ENCODE results near the gene CCDC121. TPM values are rescaled to one million over a fixed set of nuclear protein-coding genes. Genes with fewer than 3 reads are reported as not detected.

The CCDC121 gene
- total and polyA plus RNA-seq, 9 of the 15 experiments (the other 6 are each of a cell fraction or from before 2014, with no cell fraction given): 2.2 to 4.7 (median 4.1) TPM

DNA sequence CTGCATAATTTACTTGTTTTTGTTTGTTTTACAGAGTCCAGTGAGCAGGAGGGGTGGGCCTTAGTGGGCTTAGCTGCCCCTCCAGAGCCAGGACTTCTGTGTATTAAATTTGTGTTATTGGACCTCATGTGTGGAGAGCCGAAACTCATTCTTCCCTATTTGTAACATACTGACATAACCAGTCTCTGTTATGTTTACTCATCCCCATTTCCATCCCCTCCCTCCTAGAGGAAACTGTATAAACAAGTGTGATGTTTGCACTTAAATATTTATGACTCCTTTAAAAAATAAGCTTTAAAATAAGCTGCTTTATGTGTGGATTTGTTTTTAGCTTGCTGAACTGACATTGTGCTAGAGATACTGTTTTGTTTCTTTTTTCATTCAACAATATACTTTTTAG is 32.2 kb downstream of the CCDC121 start:
- no peak overlapping the region for H3K4me2 ChIP-seq (ENCODE audit: insufficient read depth, low read length)
- H3K4me1 ChIP-seq (replicated peaks in 1 of 2; ENCODE audit: control insufficient read depth in 2 of 2, insufficient read depth in 2 of 2, low read length in 2 of 2): no peaks in the 10 kb centered on the region
- WGBS (ENCODE audit: insufficient coverage, low coverage, missing lambda C conversion rate): 77% methylated on average over 1 of the region's 1 CpG
- BruUV-seq (replicated peaks): no TSS peak
- 0 out of 2 replicates have a peak, but pooled peaks cover 2% of the 10 kb centered on the region for H3K9me3 ChIP-seq (replicated peaks; ENCODE audit: control insufficient read depth, insufficient read depth, low read depth, low read length)
- no peaks in the 10 kb centered on the region for H3K9me1 ChIP-seq (ENCODE audit: control insufficient read depth, insufficient read depth, low read length)
- H3K27ac ChIP-seq (ENCODE audit: extremely low read depth, low read depth, low read length): no peak overlapping the region
- intact Hi-C loops (cut with micrococcal nuclease): no loop called here
- no peak overlapping the region for H3K9ac ChIP-seq (ENCODE audit: insufficient read depth in 1 of 2, low read depth in 2 of 2, low read length in 2 of 2)
- no peak for ATAC-seq
- H3K4me3 ChIP-seq: no peak overlapping the region
- CTCF ChIA-PET (ENCODE audit: low intra/inter-chr PET ratio): no interaction called here
- in situ Hi-C loops (cut with MboI): no loop called here
- DNase-seq (ENCODE audit: extremely low read depth in 1 of 4, low spot score in 3 of 4): no peak
- no peaks in the 10 kb centered on the region for H3K27me3 ChIP-seq (ENCODE audit: control insufficient read depth in 2 of 2, insufficient read depth in 2 of 2, low read length in 2 of 2)
- peaks cover 86% of the 10 kb centered on the region for H3K79me2 ChIP-seq (ENCODE audit: control insufficient read depth, insufficient read depth, low read length)
- peaks cover 50% of the 10 kb centered on the region for H3K36me3 ChIP-seq (ENCODE audit: control insufficient read depth, insufficient read depth, low read length)
- POLR2A ChIA-PET: interaction anchor here (1.0 to 2.8 kb wide), 4 partner anchors 11 to 167 kb away, joined by 3 to 12 read pairs (median 6); no protein-coding TSS in a partner anchor
- TF ChIP-seq POLR3G (IDR thresholded peaks at IDR 0.05; ENCODE audit: extremely low read depth, insufficient read length, insufficient replicate concordance): no peak
- TF ChIP-seq TAF1 (IDR thresholded peaks at IDR 0.05; ENCODE audit: control insufficient read depth, extremely low read depth, insufficient read depth, low read length, severe bottlenecking): no peak
- no peak for TF ChIP-seq ZNF707 (CRISPR knock-in tag; conservative IDR thresholded peaks at IDR 0.05)
- TF ChIP-seq, protein P1, sequence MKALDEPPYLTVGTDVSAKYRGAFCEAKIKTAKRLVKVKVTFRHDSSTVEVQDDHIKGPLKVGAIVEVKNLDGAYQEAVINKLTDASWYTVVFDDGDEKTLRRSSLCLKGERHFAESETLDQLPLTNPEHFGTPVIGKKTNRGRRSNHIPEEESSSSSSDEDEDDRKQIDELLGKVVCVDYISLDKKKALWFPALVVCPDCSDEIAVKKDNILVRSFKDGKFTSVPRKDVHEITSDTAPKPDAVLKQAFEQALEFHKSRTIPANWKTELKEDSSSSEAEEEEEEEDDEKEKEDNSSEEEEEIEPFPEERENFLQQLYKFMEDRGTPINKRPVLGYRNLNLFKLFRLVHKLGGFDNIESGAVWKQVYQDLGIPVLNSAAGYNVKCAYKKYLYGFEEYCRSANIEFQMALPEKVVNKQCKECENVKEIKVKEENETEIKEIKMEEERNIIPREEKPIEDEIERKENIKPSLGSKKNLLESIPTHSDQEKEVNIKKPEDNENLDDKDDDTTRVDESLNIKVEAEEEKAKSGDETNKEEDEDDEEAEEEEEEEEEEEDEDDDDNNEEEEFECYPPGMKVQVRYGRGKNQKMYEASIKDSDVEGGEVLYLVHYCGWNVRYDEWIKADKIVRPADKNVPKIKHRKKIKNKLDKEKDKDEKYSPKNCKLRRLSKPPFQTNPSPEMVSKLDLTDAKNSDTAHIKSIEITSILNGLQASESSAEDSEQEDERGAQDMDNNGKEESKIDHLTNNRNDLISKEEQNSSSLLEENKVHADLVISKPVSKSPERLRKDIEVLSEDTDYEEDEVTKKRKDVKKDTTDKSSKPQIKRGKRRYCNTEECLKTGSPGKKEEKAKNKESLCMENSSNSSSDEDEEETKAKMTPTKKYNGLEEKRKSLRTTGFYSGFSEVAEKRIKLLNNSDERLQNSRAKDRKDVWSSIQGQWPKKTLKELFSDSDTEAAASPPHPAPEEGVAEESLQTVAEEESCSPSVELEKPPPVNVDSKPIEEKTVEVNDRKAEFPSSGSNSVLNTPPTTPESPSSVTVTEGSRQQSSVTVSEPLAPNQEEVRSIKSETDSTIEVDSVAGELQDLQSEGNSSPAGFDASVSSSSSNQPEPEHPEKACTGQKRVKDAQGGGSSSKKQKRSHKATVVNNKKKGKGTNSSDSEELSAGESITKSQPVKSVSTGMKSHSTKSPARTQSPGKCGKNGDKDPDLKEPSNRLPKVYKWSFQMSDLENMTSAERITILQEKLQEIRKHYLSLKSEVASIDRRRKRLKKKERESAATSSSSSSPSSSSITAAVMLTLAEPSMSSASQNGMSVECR (CRISPR knock-in tag; IDR thresholded peaks at IDR 0.05): no peak
- no peak for TF ChIP-seq ZNF316 (IDR thresholded peaks at IDR 0.05)
- TF ChIP-seq EZH2 (IDR thresholded peaks at IDR 0.05; ENCODE audit: borderline replicate concordance, low read depth, low read length): no peak
- TF ChIP-seq ZNF57 (CRISPR knock-in tag; IDR thresholded peaks at IDR 0.05): no peak
- TF ChIP-seq ETV5 (CRISPR knock-in tag; IDR thresholded peaks at IDR 0.05; ENCODE audit: low read depth): no peak
- no peak for TF ChIP-seq RBM14 (IDR thresholded peaks at IDR 0.05; ENCODE audit: borderline replicate concordance, insufficient read depth, low read depth, low read length)
- TF ChIP-seq SMARCB1 (IDR thresholded peaks at IDR 0.05; ENCODE audit: insufficient read length, low read depth): no peak
- TF ChIP-seq, protein P2, sequence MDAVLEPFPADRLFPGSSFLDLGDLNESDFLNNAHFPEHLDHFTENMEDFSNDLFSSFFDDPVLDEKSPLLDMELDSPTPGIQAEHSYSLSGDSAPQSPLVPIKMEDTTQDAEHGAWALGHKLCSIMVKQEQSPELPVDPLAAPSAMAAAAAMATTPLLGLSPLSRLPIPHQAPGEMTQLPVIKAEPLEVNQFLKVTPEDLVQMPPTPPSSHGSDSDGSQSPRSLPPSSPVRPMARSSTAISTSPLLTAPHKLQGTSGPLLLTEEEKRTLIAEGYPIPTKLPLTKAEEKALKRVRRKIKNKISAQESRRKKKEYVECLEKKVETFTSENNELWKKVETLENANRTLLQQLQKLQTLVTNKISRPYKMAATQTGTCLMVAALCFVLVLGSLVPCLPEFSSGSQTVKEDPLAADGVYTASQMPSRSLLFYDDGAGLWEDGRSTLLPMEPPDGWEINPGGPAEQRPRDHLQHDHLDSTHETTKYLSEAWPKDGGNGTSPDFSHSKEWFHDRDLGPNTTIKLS (IDR thresholded peaks at IDR 0.05; ENCODE audit: borderline replicate concordance, low read depth): no peak
- TF ChIP-seq, protein P3, sequence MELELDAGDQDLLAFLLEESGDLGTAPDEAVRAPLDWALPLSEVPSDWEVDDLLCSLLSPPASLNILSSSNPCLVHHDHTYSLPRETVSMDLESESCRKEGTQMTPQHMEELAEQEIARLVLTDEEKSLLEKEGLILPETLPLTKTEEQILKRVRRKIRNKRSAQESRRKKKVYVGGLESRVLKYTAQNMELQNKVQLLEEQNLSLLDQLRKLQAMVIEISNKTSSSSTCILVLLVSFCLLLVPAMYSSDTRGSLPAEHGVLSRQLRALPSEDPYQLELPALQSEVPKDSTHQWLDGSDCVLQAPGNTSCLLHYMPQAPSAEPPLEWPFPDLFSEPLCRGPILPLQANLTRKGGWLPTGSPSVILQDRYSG (tag; conservative IDR thresholded peaks at IDR 0.05; ENCODE audit: low read depth): no peak
- no peak for TF ChIP-seq CCAR2 (IDR thresholded peaks at IDR 0.05; ENCODE audit: low read depth, low read length)
- no peak for TF ChIP-seq PTRF (tag; IDR thresholded peaks at IDR 0.05)
- peaks cover 12% of the 10 kb centered on the region; the same call in 1 of the 2 replicates for H4K20me1 ChIP-seq (replicated peaks; ENCODE audit: control insufficient read depth, insufficient read depth, low read length)
- H2AFZ ChIP-seq (ENCODE audit: low read depth, low read length): no peak overlapping the region
- no peak for FAIRE-seq

All from K562 (cell line).